Measurements from ENCODE around the gene POT1.

The POT1 gene

DNA sequence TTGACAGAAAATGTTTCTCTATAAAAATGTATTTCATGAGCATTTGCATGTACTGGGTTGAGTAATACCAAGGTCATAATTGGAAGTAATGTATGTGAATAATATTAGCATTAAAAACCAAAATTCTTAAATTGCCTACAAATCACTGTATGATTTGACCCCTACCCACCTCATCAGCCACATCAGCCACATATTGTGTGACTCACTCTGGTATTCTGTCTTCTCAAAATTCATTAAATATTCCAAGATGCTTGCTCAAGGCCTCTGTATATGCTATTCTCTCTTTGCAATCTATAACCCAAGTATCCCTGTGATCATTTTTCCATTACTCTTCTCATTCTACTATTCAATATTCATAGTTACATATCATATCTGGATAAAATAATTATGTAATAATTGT is 21.4 kb downstream of the POT1 start:
- no peak for DNase-seq

DNA sequence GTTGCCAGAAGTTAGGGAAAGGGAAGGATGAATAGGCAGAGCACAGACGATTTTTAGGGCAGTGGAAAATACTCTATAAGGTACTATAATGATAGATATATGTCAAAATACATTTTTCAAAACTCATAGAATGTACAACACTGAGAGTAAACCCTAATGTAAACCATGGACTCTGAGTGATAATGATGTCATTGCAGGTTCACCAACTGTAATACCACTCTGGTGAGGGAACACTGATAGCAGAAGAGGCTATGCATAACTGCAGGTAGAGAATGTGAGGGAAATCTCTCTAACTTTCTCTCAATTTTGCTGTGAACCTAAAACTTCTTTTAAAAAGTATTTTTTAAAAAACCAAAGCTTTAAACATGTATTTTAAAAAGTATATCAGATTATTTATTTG is 22.1 kb downstream of the POT1 start:
- no peak for DNase-seq

DNA sequence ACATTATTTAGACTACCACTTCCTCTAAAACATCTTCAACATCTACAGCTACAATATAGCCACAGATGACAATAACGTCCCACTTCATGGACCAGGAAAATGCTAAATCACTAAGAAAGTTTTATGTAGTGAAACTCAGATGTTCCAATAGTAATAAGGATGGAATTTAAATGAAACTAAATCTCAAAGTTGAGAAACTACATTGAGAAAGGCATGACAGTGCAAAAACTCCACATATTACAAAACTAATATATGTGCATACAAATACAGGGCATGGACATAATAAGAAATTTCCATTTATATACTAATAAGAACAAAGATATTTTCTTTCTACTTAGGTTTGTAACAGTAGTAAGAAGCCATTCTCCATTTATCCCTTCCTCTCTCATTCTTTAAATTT is 31.1 kb downstream of the POT1 start:
- DNase-seq = no peak

GRCh38 chr7:124896001-124896400 is 33.6 kb downstream of the POT1 start:
- no peak for DNase-seq

DNA sequence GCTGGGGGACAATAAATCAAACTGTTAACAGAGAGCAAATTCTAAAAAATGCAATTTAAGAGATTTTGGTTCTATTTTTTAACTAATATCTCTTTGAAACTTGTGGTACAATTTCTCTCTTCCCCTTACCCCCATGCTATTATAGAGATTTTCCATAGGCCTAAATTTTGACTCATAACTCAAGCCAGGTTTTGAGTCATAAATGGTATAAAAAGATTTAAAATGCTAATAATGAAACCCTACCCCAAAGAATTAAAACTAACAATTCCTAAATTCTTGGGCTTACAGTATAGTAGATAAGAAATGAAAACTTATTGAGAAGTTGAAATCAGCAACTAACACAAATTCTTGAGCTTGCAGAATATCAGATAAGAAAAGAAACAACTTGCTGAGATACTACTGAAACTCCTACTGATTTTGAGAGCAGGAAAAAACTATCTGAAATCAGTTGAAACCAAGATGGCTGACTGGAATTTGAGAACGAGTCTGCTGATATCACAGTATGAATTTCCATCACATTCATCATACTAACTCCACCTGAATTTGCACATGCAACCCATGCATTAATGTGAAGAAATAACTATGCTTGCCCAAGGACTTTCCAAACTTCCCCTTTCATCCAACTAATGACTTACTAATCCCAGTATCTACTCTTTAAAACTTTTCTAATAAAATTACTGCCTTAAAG is 36.3 kb downstream of the POT1 start:
- no peak for DNase-seq

- no peak for DNase-seq
Measured at GRCh38 chr7:124887247-124887646, 42.4 kb downstream of the POT1 start.

GRCh38 chr7:124881981-124882380 is 47.6 kb downstream of the POT1 start:
- DNase-seq = no peak

DNA sequence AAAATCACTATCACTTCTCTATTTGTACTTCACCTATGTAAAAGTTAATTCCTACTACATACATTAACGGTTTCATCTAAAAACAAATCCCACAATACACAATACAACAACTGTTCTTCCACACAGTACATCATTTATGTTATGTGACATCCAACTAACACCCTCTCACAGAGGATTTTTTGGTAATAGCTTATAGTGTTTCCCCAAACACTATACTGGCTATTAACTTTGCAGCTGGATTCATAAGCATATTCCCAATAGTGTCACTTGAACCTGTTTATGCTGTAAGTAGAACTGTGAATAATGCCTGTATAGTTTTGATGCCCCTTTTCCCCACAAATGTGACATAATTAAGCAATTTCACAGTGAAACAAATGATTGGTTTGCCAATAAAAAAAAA is 49.9 kb downstream of the POT1 start:
- no peak for DNase-seq

DNA sequence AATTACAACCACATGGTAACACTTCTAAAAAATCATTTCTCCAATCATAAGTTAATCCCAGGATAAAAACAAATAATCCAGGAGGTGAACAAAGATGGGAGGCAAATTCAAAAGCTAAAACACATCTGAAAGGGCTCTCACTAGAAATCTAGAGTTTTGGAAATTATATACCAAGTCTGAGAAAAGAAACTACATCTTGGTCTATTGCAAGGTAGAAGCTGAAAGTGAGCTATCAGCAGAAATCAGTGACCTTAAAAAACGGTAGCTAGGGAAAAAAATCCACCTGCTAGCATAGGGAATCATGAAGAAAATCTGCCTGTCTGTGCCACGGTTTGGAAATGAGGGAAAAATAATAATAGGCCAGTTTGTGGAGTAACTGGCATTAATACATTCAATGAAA is 50.5 kb downstream of the POT1 start:
- DNase-seq = no peak

GRCh38 chr7:124874644-124875163 is 54.9 kb downstream of the POT1 start:
- no peak for DNase-seq

- DNase-seq = no peak
Measured at GRCh38 chr7:124857672-124858235, 71.9 kb downstream of the POT1 start.

GRCh38 chr7:124856299-124856888 is 73.2 kb downstream of the POT1 start:
- no peak for DNase-seq

GRCh38 chr7:124843336-124843735 is 86.3 kb downstream of the POT1 start:
- DNase-seq = no peak

- DNase-seq = no peak
Measured at GRCh38 chr7:124840435-124840834, 89.2 kb downstream of the POT1 start.

- DNase-seq = no peak
Measured at GRCh38 chr7:124839687-124840086, 89.9 kb downstream of the POT1 start.

- DNase-seq = no peak
Measured at GRCh38 chr7:124836173-124836572, 93.5 kb downstream of the POT1 start.

GRCh38 chr7:124818807-124819206 is 110.8 kb downstream of the POT1 start:
- DNase-seq = no peak

DNA sequence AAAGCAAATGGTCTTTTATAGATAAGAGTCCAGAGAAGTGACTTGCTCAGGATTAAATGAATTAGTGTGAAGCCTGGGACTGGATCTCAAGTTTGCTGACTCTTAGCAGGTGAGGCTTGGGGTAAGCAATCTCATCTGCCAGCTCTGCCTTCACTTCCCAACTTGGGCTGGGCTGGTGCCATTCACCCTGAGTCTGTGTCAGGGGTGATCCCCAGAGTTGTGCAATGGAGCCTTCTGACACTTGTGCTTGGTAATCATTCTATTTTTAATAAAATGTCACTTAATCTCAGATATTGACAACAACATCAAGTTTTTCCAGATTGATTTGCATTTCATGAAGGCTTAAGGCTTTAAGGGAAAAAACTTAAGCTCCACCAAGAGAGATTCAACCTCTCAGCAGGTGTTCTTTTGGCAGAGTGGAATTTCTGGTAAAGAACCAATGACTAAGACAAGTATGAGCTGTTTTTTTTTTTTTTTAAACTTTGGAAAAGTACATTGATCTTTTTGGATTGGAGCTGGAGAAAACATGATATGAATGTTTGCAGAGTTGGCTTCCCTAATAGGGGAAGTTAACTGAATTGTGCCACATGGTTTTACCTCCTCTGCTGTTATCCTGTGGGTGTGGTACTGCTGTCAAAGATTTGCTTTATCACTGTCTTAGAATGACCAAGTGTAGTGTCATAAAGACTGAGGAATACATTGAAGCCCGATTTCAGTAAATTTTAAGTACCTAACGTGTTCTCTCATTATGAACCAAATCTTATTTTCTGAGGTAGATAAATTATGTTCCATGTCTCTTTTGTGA is 115.4 kb downstream of the POT1 start:
- DNase-seq = no peak

DNA sequence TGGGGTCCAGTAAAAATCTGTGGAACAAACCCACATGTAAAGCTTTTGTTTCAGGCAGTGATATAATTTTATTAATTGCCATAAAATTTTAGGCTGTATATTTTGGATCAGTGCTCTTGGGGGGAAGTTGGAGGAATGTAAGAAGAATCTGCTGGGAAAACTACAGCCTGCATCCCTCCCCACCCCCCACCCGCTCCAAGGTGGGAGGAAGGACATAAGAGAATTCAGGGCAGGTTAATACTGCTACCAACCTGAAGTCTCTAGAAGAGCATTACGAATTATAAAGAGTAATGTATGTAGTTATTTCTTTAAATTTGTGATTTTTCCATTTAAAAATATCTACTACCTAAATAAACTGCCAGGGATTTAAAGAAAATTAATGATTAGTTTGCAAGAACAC is 116.9 kb downstream of the POT1 start:
- no peak for DNase-seq

GRCh38 chr7:124811341-124811740 is 118.3 kb downstream of the POT1 start:
- DNase-seq = no peak

DNA sequence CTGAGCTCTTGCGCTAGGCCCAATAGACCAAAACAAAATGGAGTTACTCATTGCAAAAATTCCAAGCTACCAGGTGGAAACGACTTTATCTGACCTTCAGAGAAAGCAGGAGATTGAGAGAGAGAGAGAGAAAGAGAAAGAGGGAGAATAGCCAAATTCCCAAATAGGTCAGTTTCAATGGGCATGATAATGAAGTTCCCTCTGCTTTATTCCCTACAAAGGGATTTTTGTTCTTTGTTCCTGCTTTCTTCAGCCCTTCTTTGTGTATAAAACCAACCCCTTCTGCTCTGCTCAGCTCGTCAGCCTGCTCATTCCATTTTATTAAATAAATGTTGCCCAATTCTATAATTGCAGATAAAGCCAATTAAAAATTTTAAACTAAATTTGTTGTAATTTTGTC is 119.0 kb downstream of the POT1 start:
- DNase-seq = no peak

GRCh38 chr7:124808206-124808605 is 121.4 kb downstream of the POT1 start:
- no peak for DNase-seq

GRCh38 chr7:124801330-124801895 is 128.2 kb downstream of the POT1 start:
- no peak for DNase-seq
